K562 (cell line): ENCODE results near the gene RAMP2. TPM values are rescaled to one million over a fixed set of nuclear protein-coding genes. Genes with fewer than 3 reads are reported as not detected.

ENCODE experiments used
- AFF1 ChIP-seq, 2 experiments: fragments of 450-650 bp; IDR thresholded peaks; 2 replicates each; pipeline ENCODE4 v1.6.1; 2018; ENCODE audit warnings: mild to moderate bottlenecking in 2 of 2, low read depth in 1 of 2; ENCODE audit not compliant: partially characterized antibody in 2 of 2
- ARNT ChIP-seq, 2 experiments: fragments of 450-650 bp; IDR thresholded peaks; 2 replicates each; pipeline ENCODE4 v1.6.1; 2016; ENCODE audit warnings: mild to moderate bottlenecking in 1 of 2
- BCL6 ChIP-seq: fragments of 250-450 bp; sonication (Bioruptor Pico); IDR thresholded peaks from 2 replicates; pipeline ENCODE4 v1.4.0; 2020
- DDX20 ChIP-seq: fragments of 450-650 bp; IDR thresholded peaks from 2 replicates; pipeline ENCODE4 v1.6.1; 2016; ENCODE audit warnings: missing genetic modification characterization, low read depth, mild to moderate bottlenecking, missing compliant biosample characterization, moderate library complexity
- HCFC1 ChIP-seq: IDR thresholded peaks from 2 replicates; pipeline ENCODE4 v1.6.1; 2012; ENCODE audit warnings: low read depth, low read length, improper control_type of control experiment
- ILF3 ChIP-seq: fragments of 450-650 bp; IDR thresholded peaks from 2 replicates; pipeline ENCODE4 v1.6.1; 2018; ENCODE audit warnings: antibody characterized with exemption, mild to moderate bottlenecking, moderate library complexity, borderline replicate concordance
- KLF1 ChIP-seq: fragments of 450-650 bp; IDR thresholded peaks from 2 replicates; pipeline ENCODE4 v1.6.1; 2016; ENCODE audit warnings: missing genetic modification characterization, missing compliant biosample characterization
- KLF6 ChIP-seq: fragments of 250-450 bp; sonication (Bioruptor Pico); IDR thresholded peaks from 2 replicates; pipeline ENCODE4 v1.4.0; 2020; ENCODE audit warnings: mild to moderate bottlenecking, moderate library complexity, borderline replicate concordance
- MECOM ChIP-seq: fragments of 250-450 bp; sonication (Bioruptor Pico); IDR thresholded peaks from 2 replicates; pipeline ENCODE4 v1.8.0; 2022; ENCODE audit warnings: inconsistent platforms
- MED1 ChIP-seq: sonication (generic); formaldehyde crosslinking; IDR thresholded peaks from 2 replicates; pipeline ENCODE4 v1.8.1; 2023; ENCODE audit warnings: missing genetic modification reagents, borderline replicate concordance
- NR4A1 ChIP-seq, 2 experiments: fragments of 250-450 bp in 1 of 2; fragments of 450-650 bp in 1 of 2; sonication (Bioruptor Pico) in 1 of 2; IDR thresholded peaks; 2 replicates each; pipeline versions ENCODE4 v1.4.0 to v1.6.1; 2016 to 2020; ENCODE audit warnings: mild to moderate bottlenecking in 2 of 2, missing compliant biosample characterization in 1 of 2, missing genetic modification characterization in 1 of 2, moderate library complexity in 1 of 2
- PHB ChIP-seq: fragments of 250-450 bp; sonication (Bioruptor Pico); IDR thresholded peaks from 2 replicates; pipeline ENCODE4 v1.5.0; 2021
- PHB2 ChIP-seq: fragments of 450-650 bp; IDR thresholded peaks from 2 replicates; pipeline ENCODE4 v1.6.1; 2017; ENCODE audit warnings: low read depth
- RAD51 ChIP-seq: fragments of 450-650 bp; IDR thresholded peaks from 2 replicates; pipeline ENCODE4 v1.7.1; 2016; ENCODE audit warnings: low read depth, mild to moderate bottlenecking, borderline replicate concordance
- SIX5 ChIP-seq, 2 experiments: IDR thresholded peaks; 2 replicates each; pipeline ENCODE4 v1.6.1; 2011; ENCODE audit warnings: low read length in 2 of 2, borderline replicate concordance in 1 of 2, low read depth in 1 of 2, mild to moderate bottlenecking in 1 of 2, moderate library complexity in 1 of 2; ENCODE audit not compliant: insufficient read depth in 1 of 2
- TRIM24 ChIP-seq, 2 experiments: fragments of 450-650 bp; IDR thresholded peaks; 2 replicates each; pipeline ENCODE4 v1.6.1; 2016
- WHSC1 ChIP-seq: IDR thresholded peaks from one replicate; pipeline ENCODE4 v1.6.1; 2012; ENCODE audit warnings: low read length, control low read depth, inconsistent platforms
- XRCC3 ChIP-seq: fragments of 450-650 bp; IDR thresholded peaks from 2 replicates; pipeline ENCODE4 v1.6.1; 2017; ENCODE audit warnings: mild to moderate bottlenecking, moderate library complexity
- ZNF12 ChIP-seq: sonication (generic); formaldehyde crosslinking; IDR thresholded peaks from 2 replicates; pipeline ENCODE4 v1.4.0; 2020; ENCODE audit warnings: mild to moderate bottlenecking, missing genetic modification reagents
- ZNF3 ChIP-seq: fragments of 250-450 bp; sonication (Bioruptor Pico); IDR thresholded peaks from 2 replicates; pipeline ENCODE4 v1.5.0; 2021; ENCODE audit warnings: mild to moderate bottlenecking, moderate library complexity
- polyA plus RNA-seq, 8 experiments: library from polyadenylated mRNA; depleted of rRNA in 4 of 8; stranded (reverse) in 5 of 8; unstranded in 3 of 8; fragments of >200 nt; fragmentation: Nextera tagmentation in 2 of 8; fragmentation: Illumina TruSeq in 1 of 8; extraction: Ambion mirVana in 2 of 8; extraction: Trizol in 1 of 8; gene quantifications; 2 replicates each; pipeline versions ENCODE4 v1.2.1 to v1.2.3, GENCODE V29; 2011 to 2014; ENCODE audit warnings: inconsistent platforms in 1 of 8, missing spikeins in 1 of 8
- total RNA-seq, 7 experiments: library from RNA; depleted of rRNA in 6 of 7; stranded (reverse); fragments of >200 nt in 6 of 7; fragmentation: Illumina TruSeq in 2 of 7; extraction: Trizol in 2 of 7; gene quantifications; 2 replicates each; pipeline versions ENCODE4 v1.2.1 to v1.2.3, GENCODE V29; 2011 to 2021; ENCODE audit warnings: low replicate concordance in 1 of 7
- TF ChIP-seq, protein P1 (sequence below): fragments of 450-650 bp; formaldehyde crosslinking; IDR thresholded peaks from 2 replicates; pipeline ENCODE4 v1.4.0; 2022; ENCODE audit warnings: missing genetic modification characterization
- TF ChIP-seq, protein P2 (sequence below): sonication (generic); formaldehyde crosslinking; IDR thresholded peaks from 2 replicates; pipeline ENCODE4 v1.8.0; 2022; ENCODE audit warnings: mild to moderate bottlenecking, low read depth, missing genetic modification reagents

The RAMP2 gene
- total and polyA plus RNA-seq, 9 of the 15 experiments (the other 6 are each of a cell fraction or from before 2014, with no cell fraction given) = not detected

- TF ChIP-seq HCFC1 (peak; percentile 85), NR4A1 (CRISPR knock-in tag; IDR thresholded peaks at IDR 0.05) (0 out of 2 replicates have a peak, but pooled peaks have one; percentile 32), NR4A1 (tag; IDR thresholded peaks at IDR 0.05) (no peak), MECOM (no peak), TRIM24 (IDR thresholded peaks at IDR 0.05) (peak in 1 of 2 experiments; percentile 99; a peak in 2 of 4 replicates), BCL6 (CRISPR knock-in tag) (no peak), PHB (no peak), PHB2 (no peak), KLF6 (CRISPR knock-in tag) (no peak), MED1 (CRISPR knock-in tag) (no peak), AFF1 (IDR thresholded peaks at IDR 0.05; ENCODE audit: low read depth in 1 of 2, partially characterized antibody in 2 of 2) (peak in 1 of 2 experiments; percentile 77), KLF1 (tag) (0 out of 2 replicates have a peak, but pooled peaks have one; percentile 29), SIX5 (IDR thresholded peaks at IDR 0.05; ENCODE audit: borderline replicate concordance in 1 of 2, insufficient read depth in 1 of 2, low read depth in 1 of 2, low read length in 2 of 2) (peak; percentile 45 to 47; a peak in 2 of 4 replicates), DDX20 (tag) (no peak), ARNT (IDR thresholded peaks at IDR 0.05) (peak in 1 of 2 experiments; percentile 72; a peak in 1 of 4 replicates), ILF3 (no peak), ZNF12 (CRISPR knock-in tag) (no peak), WHSC1 (no peak), ZNF3 (CRISPR knock-in tag) (no peak), RAD51 (no peak), XRCC3 (no peak)
- TF ChIP-seq, protein P1, sequence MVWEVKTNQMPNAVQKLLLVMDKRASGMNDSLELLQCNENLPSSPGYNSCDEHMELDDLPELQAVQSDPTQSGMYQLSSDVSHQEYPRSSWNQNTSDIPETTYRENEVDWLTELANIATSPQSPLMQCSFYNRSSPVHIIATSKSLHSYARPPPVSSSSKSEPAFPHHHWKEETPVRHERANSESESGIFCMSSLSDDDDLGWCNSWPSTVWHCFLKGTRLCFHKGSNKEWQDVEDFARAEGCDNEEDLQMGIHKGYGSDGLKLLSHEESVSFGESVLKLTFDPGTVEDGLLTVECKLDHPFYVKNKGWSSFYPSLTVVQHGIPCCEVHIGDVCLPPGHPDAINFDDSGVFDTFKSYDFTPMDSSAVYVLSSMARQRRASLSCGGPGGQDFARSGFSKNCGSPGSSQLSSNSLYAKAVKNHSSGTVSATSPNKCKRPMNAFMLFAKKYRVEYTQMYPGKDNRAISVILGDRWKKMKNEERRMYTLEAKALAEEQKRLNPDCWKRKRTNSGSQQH (CRISPR knock-in tag) = peak; percentile 61; the same call in 1 of the 2 replicates
- TF ChIP-seq, protein P2, sequence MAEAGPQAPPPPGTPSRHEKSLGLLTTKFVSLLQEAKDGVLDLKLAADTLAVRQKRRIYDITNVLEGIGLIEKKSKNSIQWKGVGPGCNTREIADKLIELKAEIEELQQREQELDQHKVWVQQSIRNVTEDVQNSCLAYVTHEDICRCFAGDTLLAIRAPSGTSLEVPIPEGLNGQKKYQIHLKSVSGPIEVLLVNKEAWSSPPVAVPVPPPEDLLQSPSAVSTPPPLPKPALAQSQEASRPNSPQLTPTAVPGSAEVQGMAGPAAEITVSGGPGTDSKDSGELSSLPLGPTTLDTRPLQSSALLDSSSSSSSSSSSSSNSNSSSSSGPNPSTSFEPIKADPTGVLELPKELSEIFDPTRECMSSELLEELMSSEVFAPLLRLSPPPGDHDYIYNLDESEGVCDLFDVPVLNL (CRISPR knock-in tag) = no peak
These were observed 12.4 kb downstream of the RAMP2 start, which contains the start of gene VPS25 (continued) for GRCh38 chr17:42773290-42774035.
